Measurements from ENCODE around the gene POLR2M. TPM values are rescaled to one million over a fixed set of nuclear protein-coding genes. Genes with fewer than 3 reads are reported as not detected.

Gene POLR2M
- total and polyA plus RNA-seq, 10 of the 15 experiments (the other 5 are each of a cell fraction or from before 2014, with no cell fraction given): 5.8 to 364 (median 23.7) TPM

- no peak overlapping the region for H3K4me3 ChIP-seq
- H3K36me3 ChIP-seq (ENCODE audit: control insufficient read depth in 2 of 2, insufficient read depth in 2 of 2, low read length in 1 of 2): no peaks in the 10 kb centered on the region
- SMC1A ChIA-PET (ENCODE audit: uncharacterized antibody, unreplicated experiment): no interaction called here
- POLR2A ChIA-PET: no interaction called here
- H2AFZ ChIP-seq (ENCODE audit: control insufficient read depth, low read depth, low read length): no peak overlapping the region
- no TSS peak for BruUV-seq (replicated peaks)
- intact Hi-C loops (cut with micrococcal nuclease; ENCODE audit: unreplicated experiment): no loop called here
- no peak overlapping the region for H3K4me2 ChIP-seq (ENCODE audit: control insufficient read depth, insufficient read depth)
- H3K4me1 ChIP-seq (ENCODE audit: control insufficient read depth, insufficient read depth, low read length): no peaks in the 10 kb centered on the region
- no peak for TF ChIP-seq CUX1 (IDR thresholded peaks at IDR 0.05; ENCODE audit: insufficient replicate concordance, low read depth, low read length)
- RAD21 ChIA-PET (ENCODE audit: unreplicated experiment): no interaction called here
- H3K9me3 ChIP-seq (replicated peaks; ENCODE audit: control insufficient read depth, insufficient read depth, low read length): no peaks in the 10 kb centered on the region
- ATAC-seq: no peak
- H3K27ac ChIP-seq (ENCODE audit: control insufficient read depth, insufficient read depth): no peak overlapping the region
- H4K20me1 ChIP-seq (ENCODE audit: control insufficient read depth, insufficient read depth): no peaks in the 10 kb centered on the region
- no peaks in the 10 kb centered on the region for H3K79me2 ChIP-seq (ENCODE audit: control insufficient read depth, insufficient read depth, low read length)
- H3K27me3 ChIP-seq (replicated peaks in 1 of 2; ENCODE audit: control insufficient read depth in 2 of 2, insufficient read depth in 2 of 2, low read length in 1 of 2): peaks cover 0 to 6% of the 10 kb centered on the region in 2 experiments; a peak in 2 of 4 replicates
- H3K9ac ChIP-seq (ENCODE audit: control insufficient read depth, insufficient read depth, low read length): no peak overlapping the region
- in situ Hi-C loops (cut with MboI): no loop called here
- no peak for DNase-seq (ENCODE audit: low read depth, low spot score)
- WGBS (ENCODE audit: insufficient coverage, insufficient replicate concordance, low lambda C conversion rate, missing lambda C conversion rate): 5% methylated on average over 5 of the region's 5 CpGs
- CTCF ChIA-PET: no interaction called here
- FAIRE-seq: no peak
These were observed 56.9 kb downstream of the POLR2M start for GRCh38 chr15:57763176-57763964.

Other genes with a start within 250 kb of the POLR2M start
- not detected in 2 replicates for gene MYZAP, start 114.8 kb upstream of the POLR2M start, total RNA-seq (2014; rRNA removed)
- gene MYZAP, start 114.8 kb upstream of the POLR2M start, total RNA-seq (2014; rRNA removed; fragmentation: Illumina TruSeq; extraction: Trizol): not detected in 2 replicates
- gene MYZAP, start 114.8 kb upstream of the POLR2M start, total RNA-seq (2021): not detected in 2 replicates
- gene MYZAP, start 114.8 kb upstream of the POLR2M start, polyA plus RNA-seq (2011; rRNA removed): not detected in 2 replicates
- gene MYZAP, start 114.8 kb upstream of the POLR2M start, polyA plus RNA-seq (2014; fragmentation: Illumina TruSeq; extraction: Trizol): not detected in 2 replicates
- not detected for gene MYZAP, start 114.8 kb upstream of the POLR2M start, polyA plus RNA-seq (2014; fragmentation: Nextera tagmentation; extraction: Ambion mirVana)
- gene MYZAP, start 114.8 kb upstream of the POLR2M start, polyA plus RNA-seq (2014; rRNA removed): not detected in 2 replicates
- not detected for gene MYZAP, start 114.8 kb upstream of the POLR2M start, polyA plus RNA-seq (2016; fragmentation: Nextera tagmentation; extraction: Ambion mirVana)